ENCODE measurements around the gene RPGRIP1L.

DNA sequence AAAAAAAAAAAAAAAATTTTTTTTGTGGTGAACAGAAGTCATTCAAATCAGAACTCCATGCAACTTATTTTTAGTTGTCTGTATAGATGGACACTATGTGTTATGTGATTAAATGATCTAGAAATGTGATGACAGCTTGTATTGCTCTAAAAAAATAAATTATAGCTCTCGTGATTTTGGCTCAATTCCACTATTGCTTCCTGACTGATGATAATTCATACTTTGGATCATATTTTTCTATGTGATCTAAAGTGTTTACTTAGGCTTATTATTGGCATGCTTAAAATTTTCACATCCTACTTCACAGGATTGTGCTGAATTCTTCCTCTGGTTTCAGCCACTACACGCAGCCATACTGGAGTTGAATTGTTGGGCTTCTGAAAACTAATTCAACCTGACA lies 76.8 kb downstream of the RPGRIP1L start:
- TF ChIP-seq, protein P1, sequence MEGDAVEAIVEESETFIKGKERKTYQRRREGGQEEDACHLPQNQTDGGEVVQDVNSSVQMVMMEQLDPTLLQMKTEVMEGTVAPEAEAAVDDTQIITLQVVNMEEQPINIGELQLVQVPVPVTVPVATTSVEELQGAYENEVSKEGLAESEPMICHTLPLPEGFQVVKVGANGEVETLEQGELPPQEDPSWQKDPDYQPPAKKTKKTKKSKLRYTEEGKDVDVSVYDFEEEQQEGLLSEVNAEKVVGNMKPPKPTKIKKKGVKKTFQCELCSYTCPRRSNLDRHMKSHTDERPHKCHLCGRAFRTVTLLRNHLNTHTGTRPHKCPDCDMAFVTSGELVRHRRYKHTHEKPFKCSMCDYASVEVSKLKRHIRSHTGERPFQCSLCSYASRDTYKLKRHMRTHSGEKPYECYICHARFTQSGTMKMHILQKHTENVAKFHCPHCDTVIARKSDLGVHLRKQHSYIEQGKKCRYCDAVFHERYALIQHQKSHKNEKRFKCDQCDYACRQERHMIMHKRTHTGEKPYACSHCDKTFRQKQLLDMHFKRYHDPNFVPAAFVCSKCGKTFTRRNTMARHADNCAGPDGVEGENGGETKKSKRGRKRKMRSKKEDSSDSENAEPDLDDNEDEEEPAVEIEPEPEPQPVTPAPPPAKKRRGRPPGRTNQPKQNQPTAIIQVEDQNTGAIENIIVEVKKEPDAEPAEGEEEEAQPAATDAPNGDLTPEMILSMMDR (IDR thresholded peaks at IDR 0.05), result no peak
- no peak for TF ChIP-seq POLR2A (IDR thresholded peaks at IDR 0.05)
- no peak for TF ChIP-seq POLR2AphosphoS5 (IDR thresholded peaks at IDR 0.05)

Measured in prostate gland (tissue), 2 donors.